IMR-90 (cell line): Measurements from ENCODE around the gene L1TD1.

Experiments
- BHLHE40 ChIP-seq: fragments of 150-350 bp; IDR thresholded peaks from 2 replicates; pipeline ENCODE4 v1.6.1; 2016; ENCODE audit warnings: mild to moderate bottlenecking, low read depth, low read length
- CHD1 ChIP-seq: IDR thresholded peaks from 2 replicates; pipeline ENCODE4 v1.6.1; 2012; ENCODE audit warnings: low read depth, low read length, improper control_type of control experiment
- ELK1 ChIP-seq: fragments of 150-350 bp; IDR thresholded peaks from 2 replicates; pipeline ENCODE4 v1.6.1; 2016; ENCODE audit warnings: low read depth, mild to moderate bottlenecking, low read length, moderate library complexity, borderline replicate concordance
- MAFK ChIP-seq: IDR thresholded peaks from 2 replicates; pipeline ENCODE4 v1.6.1; 2012; ENCODE audit warnings: low read depth, low read length, improper control_type of control experiment
- MXI1 ChIP-seq: IDR thresholded peaks from 2 replicates; pipeline ENCODE4 v1.6.1; 2012; ENCODE audit warnings: low read depth, mild to moderate bottlenecking, low read length, moderate library complexity, borderline replicate concordance
- NFE2L2 ChIP-seq: fragments of 150-350 bp; IDR thresholded peaks from 2 replicates; pipeline ENCODE4 v1.6.1; 2016; ENCODE audit warnings: low read depth, mild to moderate bottlenecking, low read length
- POLR2A ChIP-seq: IDR thresholded peaks from 2 replicates; pipeline ENCODE4 v1.6.1; 2012; ENCODE audit warnings: mild to moderate bottlenecking, low read depth, low read length
- RAD21 ChIP-seq: IDR thresholded peaks from 2 replicates; pipeline ENCODE4 v1.6.1; 2012; ENCODE audit warnings: low read length, improper control_type of control experiment
- RCOR1 ChIP-seq: IDR thresholded peaks from 2 replicates; pipeline ENCODE4 v1.6.1; 2012; ENCODE audit warnings: mild to moderate bottlenecking, low read length, improper control_type of control experiment; ENCODE audit not compliant: insufficient replicate concordance
- RFX5 ChIP-seq: IDR thresholded peaks from 2 replicates; pipeline ENCODE4 v1.8.0; 2012; ENCODE audit warnings: low read depth, mild to moderate bottlenecking, low read length, moderate library complexity
- USF2 ChIP-seq: fragments of 150-350 bp; IDR thresholded peaks from 2 replicates; pipeline ENCODE4 v1.6.1; 2017; ENCODE audit warnings: mild to moderate bottlenecking, antibody characterized with exemption, low read length, low read depth
- TF ChIP-seq, protein P1 (sequence below): conservative IDR thresholded peaks from 2 replicates; pipeline ENCODE4 v1.5.1; 2012; ENCODE audit warnings: mild to moderate bottlenecking, low read depth, low read length, improper control_type of control experiment

DNA sequence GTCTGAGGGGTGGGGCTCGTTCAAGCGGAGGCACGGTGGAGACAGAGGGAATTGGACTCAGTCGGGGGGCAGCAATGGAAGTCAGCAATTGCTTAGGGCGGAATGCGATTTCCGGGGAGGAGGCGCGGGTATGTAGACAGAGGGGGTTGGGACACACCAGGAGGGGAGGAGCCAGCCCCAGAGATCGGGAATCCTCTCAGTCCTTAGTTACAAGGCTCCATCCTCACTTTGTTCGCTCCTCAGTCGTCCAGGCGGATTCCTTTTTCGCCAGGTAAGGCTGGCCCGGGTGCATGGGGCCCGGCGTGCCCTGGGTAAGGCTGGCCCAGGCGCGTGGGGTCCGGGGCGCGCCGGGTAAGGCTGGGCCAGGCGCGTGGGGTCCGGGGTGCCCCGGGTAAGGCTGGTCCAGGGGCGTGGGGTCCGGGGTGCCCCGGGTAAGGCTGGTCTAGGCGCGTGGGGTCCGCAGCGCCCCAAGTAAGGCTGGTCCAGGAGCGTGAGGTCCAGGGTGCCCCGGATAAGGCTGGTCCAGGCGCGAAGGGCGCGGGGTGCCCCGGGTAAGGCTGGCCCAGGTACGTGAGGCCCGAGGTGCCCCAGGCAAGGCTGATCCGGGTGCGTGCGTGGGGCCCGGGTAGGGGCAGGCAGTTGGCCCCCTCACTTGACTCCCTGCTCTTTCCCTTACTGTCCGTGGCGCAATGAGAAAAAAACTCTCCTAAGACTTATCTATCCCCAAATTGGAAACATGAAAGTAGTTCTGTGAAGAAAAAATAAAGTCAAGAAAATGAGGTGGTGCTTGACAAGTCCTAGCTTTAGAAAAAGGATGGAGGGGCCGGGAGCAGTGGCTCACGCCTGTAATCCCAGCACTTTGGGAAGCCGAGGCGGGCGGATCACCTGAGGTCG lies at the start of gene L1TD1:
- TF ChIP-seq POLR2A (no peak), USF2 (no peak), NFE2L2 (no peak), RAD21 (no peak), MAFK (no peak), RCOR1 (no peak), BHLHE40 (no peak), CHD1 (no peak), RFX5 (no peak), MXI1 (no peak), ELK1 (no peak)
- TF ChIP-seq, protein P1, sequence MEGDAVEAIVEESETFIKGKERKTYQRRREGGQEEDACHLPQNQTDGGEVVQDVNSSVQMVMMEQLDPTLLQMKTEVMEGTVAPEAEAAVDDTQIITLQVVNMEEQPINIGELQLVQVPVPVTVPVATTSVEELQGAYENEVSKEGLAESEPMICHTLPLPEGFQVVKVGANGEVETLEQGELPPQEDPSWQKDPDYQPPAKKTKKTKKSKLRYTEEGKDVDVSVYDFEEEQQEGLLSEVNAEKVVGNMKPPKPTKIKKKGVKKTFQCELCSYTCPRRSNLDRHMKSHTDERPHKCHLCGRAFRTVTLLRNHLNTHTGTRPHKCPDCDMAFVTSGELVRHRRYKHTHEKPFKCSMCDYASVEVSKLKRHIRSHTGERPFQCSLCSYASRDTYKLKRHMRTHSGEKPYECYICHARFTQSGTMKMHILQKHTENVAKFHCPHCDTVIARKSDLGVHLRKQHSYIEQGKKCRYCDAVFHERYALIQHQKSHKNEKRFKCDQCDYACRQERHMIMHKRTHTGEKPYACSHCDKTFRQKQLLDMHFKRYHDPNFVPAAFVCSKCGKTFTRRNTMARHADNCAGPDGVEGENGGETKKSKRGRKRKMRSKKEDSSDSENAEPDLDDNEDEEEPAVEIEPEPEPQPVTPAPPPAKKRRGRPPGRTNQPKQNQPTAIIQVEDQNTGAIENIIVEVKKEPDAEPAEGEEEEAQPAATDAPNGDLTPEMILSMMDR = no peak
